HepG2 (cell line): Measurements from ENCODE around the gene C6orf132. TPM values are rescaled to one million over a fixed set of nuclear protein-coding genes. Genes with fewer than 3 reads are reported as not detected.

Experiments used
- ATAC-seq: fragments of 200-7000 bp; cut with Tn5 transposase; 3 replicates; pipeline ENCODE4 v1.9.1; 2020; ENCODE audit warnings: mild to moderate bottlenecking, moderate library complexity
- BruUV-seq: library from RNA; stranded (reverse); fragments of 400-500 nt; replicated peaks from 2 replicates; lab custom pipeline; 2021; lab: Mats Ljungman, UMichigan
- CTCF ChIA-PET: fragments of 300-600 bp; formaldehyde crosslinking; extraction: SDS; loops from one replicate; lab custom pipeline; 2021; ENCODE audit warnings: low total read pairs, inconsistent platforms, low intra/inter-chr PET ratio; lab: Yijun Ruan, JAX
- POLR2A ChIA-PET: fragments of 350-600 bp; sonication (Branson Sonifier 250); formaldehyde crosslinking; loops from one replicate; lab custom pipeline; 2020; ENCODE audit warnings: antibody characterized with exemption, inconsistent platforms; lab: Yijun Ruan, JAX
- DNase-seq: peaks from one replicate; pipeline ENCODE4 v3.0.0-alpha.2; 2015; ENCODE audit warnings: low spot score
- FAIRE-seq: peaks from 3 replicates; lab custom pipeline; 2011; peaks lifted over from hg19 to GRCh38; lab: Jason Lieb, UNC
- H2AFZ ChIP-seq: one replicate; pipeline ENCODE4 v1.6.1; 2011; ENCODE audit warnings: low read length, inconsistent platforms
- H3K27ac ChIP-seq: fragments of 300-600 bp; 3 replicates; pipeline ENCODE4 v1.8.0; 2011; ENCODE audit warnings: mixed run types, mild to moderate bottlenecking, mixed read lengths, low read length, inconsistent platforms; ENCODE audit not compliant: insufficient read depth; ENCODE audit errors: extremely low read length
- H3K27me3 ChIP-seq, 2 experiments: fragments of 200-600 bp in 1 of 2; 2 replicates in 1 of 2; 3 replicates in 1 of 2; pipeline versions ENCODE4 v1.6.0 to v1.8.0; 2011; ENCODE audit warnings: low read length in 2 of 2, mild to moderate bottlenecking in 2 of 2, moderate library complexity in 2 of 2, inconsistent platforms in 1 of 2; ENCODE audit not compliant: insufficient read depth in 2 of 2, control insufficient read depth in 1 of 2
- H3K36me3 ChIP-seq, 2 experiments: fragments of 200-600 bp in 1 of 2; replicated peaks in 1 of 2; 2 replicates in 1 of 2; 3 replicates in 1 of 2; pipeline versions ENCODE4 v1.5.1 to v1.8.0; 2011; ENCODE audit warnings: low read length in 2 of 2, inconsistent platforms in 1 of 2; ENCODE audit not compliant: insufficient read depth in 2 of 2, control insufficient read depth in 1 of 2
- H3K4me1 ChIP-seq: 2 replicates; pipeline ENCODE4 v1.5.1; 2012; ENCODE audit warnings: low read length, inconsistent platforms; ENCODE audit not compliant: insufficient read depth
- H3K4me2 ChIP-seq: 2 replicates; pipeline ENCODE4 v1.6.0; 2011; ENCODE audit warnings: low read depth, low read length, inconsistent platforms
- H3K4me3 ChIP-seq, 3 experiments: fragments of 200-600 bp in 1 of 3; sonication (generic), shearing (Covaris generic) in 1 of 3; replicated peaks in 1 of 3; 2 replicates each; pipeline ENCODE4 v1.5.1; 2011 to 2016; ENCODE audit warnings: low read length in 3 of 3, inconsistent platforms in 2 of 3, low read depth in 2 of 3, mild to moderate bottlenecking in 2 of 3, control low read depth in 1 of 3, mixed read lengths in 1 of 3; ENCODE audit not compliant: insufficient read depth in 1 of 3
- H3K79me2 ChIP-seq: one replicate; pipeline ENCODE4 v1.6.1; 2011; ENCODE audit warnings: low read length, inconsistent platforms; ENCODE audit not compliant: insufficient read depth
- H3K9ac ChIP-seq: 2 replicates; pipeline ENCODE4 v1.6.0; 2011; ENCODE audit warnings: mild to moderate bottlenecking, low read depth, low read length, inconsistent platforms; ENCODE audit not compliant: insufficient read depth
- H3K9me3 ChIP-seq: 2 replicates; pipeline ENCODE4 v1.5.1; 2012; ENCODE audit warnings: mild to moderate bottlenecking, low read length
- H4K20me1 ChIP-seq: 2 replicates; pipeline ENCODE4 v1.6.0; 2011; ENCODE audit warnings: inconsistent platforms, mild to moderate bottlenecking, low read length, moderate library complexity; ENCODE audit not compliant: insufficient read depth
- GABPB1 ChIP-seq: IDR thresholded peaks from 2 replicates; pipeline ENCODE4 v1.6.1; 2016; ENCODE audit warnings: mild to moderate bottlenecking, missing genetic modification reagents, moderate library complexity, missing compliant biosample characterization
- HDAC6 ChIP-seq: fragments of 200-600 bp; sonication (generic); IDR thresholded peaks from 2 replicates; pipeline ENCODE4 v1.7.0; 2017; ENCODE audit warnings: mild to moderate bottlenecking, antibody characterized with exemption, low read length, low read depth
- HMG20A ChIP-seq: IDR thresholded peaks from 2 replicates; pipeline ENCODE4 v1.6.1; 2016; ENCODE audit warnings: borderline replicate concordance
- MAFF ChIP-seq: IDR thresholded peaks from 2 replicates; pipeline ENCODE4 v1.6.1; 2011; ENCODE audit warnings: low read depth, low read length, improper control_type of control experiment
- MTA1 ChIP-seq: sonication (generic); formaldehyde crosslinking; IDR thresholded peaks from 2 replicates; pipeline ENCODE4 v1.4.0; 2020; ENCODE audit warnings: missing genetic modification reagents, mild to moderate bottlenecking, borderline replicate concordance
- RARG ChIP-seq: sonication (generic); formaldehyde crosslinking; IDR thresholded peaks from 2 replicates; pipeline ENCODE4 v1.4.0; 2020; ENCODE audit warnings: low read depth, mild to moderate bottlenecking, missing genetic modification reagents
- SPEN ChIP-seq: sonication (generic); formaldehyde crosslinking; IDR thresholded peaks from 2 replicates; pipeline ENCODE4 v1.5.1; 2020; ENCODE audit warnings: low read depth, mild to moderate bottlenecking, missing genetic modification reagents
- ZNF407 ChIP-seq: sonication (generic); formaldehyde crosslinking; IDR thresholded peaks from one replicate; pipeline ENCODE4 v1.5.1; 2020; ENCODE audit warnings: mild to moderate bottlenecking, missing genetic modification reagents; ENCODE audit errors: not compliant biosample characterization
- ZNF687 ChIP-seq: sonication (generic); formaldehyde crosslinking; IDR thresholded peaks from 2 replicates; pipeline ENCODE4 v1.5.1; 2020; ENCODE audit warnings: mild to moderate bottlenecking, missing genetic modification reagents, moderate library complexity
- WGBS: methylation state at CpG from one replicate; pipeline ENCODE4 v1.1.6; 2017; ENCODE audit warnings: low lambda C conversion rate; 5-methylcytosine and 5-hydroxymethylcytosine counted together
- in situ Hi-C: cut with HindIII; loops from 2 replicates; pipeline ENCODE4 v1.10.0; 2017; ENCODE audit warnings: low pct_unique_long_range_greater_than_20kb; ENCODE audit not compliant: extremely low pct_ligation_motif_present
- intact Hi-C: fragments of 100-400 bp; cut with micrococcal nuclease; formaldehyde crosslinking; loops from one replicate; pipeline ENCODE4 v1.10.0; 2022; ENCODE audit not compliant: unreplicated experiment
- polyA plus RNA-seq, 8 experiments: library from polyadenylated mRNA; depleted of rRNA in 3 of 8; stranded (reverse) in 7 of 8; unstranded in 1 of 8; fragments of >200 nt; fragmentation: Illumina TruSeq in 4 of 8; extraction: Trizol in 4 of 8; gene quantifications; 2 replicates each; pipeline versions ENCODE4 v1.2.1 to v1.2.3, GENCODE V29; 2011 to 2016; ENCODE audit warnings: low read depth in 4 of 8, missing spikeins in 1 of 8, mixed read lengths in 1 of 8; ENCODE audit not compliant: insufficient read depth in 1 of 8
- total RNA-seq, 5 experiments: library from RNA; depleted of rRNA; stranded (reverse); fragments of >200 nt; fragmentation: Illumina TruSeq; extraction: Trizol; gene quantifications; 2 replicates each; pipeline ENCODE4 v1.2.3, GENCODE V29; 2016; ENCODE audit warnings: low read depth in 1 of 5

C6orf132 gene
- total and polyA plus RNA-seq, 2 of the 13 experiments (the other 11 are each of a cell fraction or from before 2014, with no cell fraction given) = 0.78 to 3.0 TPM

GRCh38 chr6:42140756-42141602, 1.4 kb downstream of the C6orf132 start (continued):
- TF ChIP-seq ZNF407 (CRISPR knock-in tag) = peak; percentile 67
- peak; percentile 56; the same call in 1 of the 2 replicates for TF ChIP-seq MAFF

GRCh38 chr6:42140032-42140431, 2.4 kb downstream of the C6orf132 start:
- ATAC-seq = no peak
- CTCF ChIA-PET = no interaction called here
- no peak for TF ChIP-seq RARG (CRISPR knock-in tag)
- TF ChIP-seq SPEN (CRISPR knock-in tag) = no peak
- TF ChIP-seq HDAC6 = no peak
- 0 out of 2 replicates have a peak, but pooled peaks have one; percentile 45 for TF ChIP-seq MTA1
- TF ChIP-seq GABPB1 (CRISPR knock-in tag) = 0 out of 2 replicates have a peak, but pooled peaks have one; percentile 16
- TF ChIP-seq HMG20A (CRISPR knock-in tag) = no peak
- peak; percentile 25; the same call in 1 of the 2 replicates for TF ChIP-seq ZNF687 (CRISPR knock-in tag)

More at GRCh38 chr6:42140032-42140431, 2.4 kb downstream of the C6orf132 start:
- BruUV-seq = no TSS peak
- no peaks in the 10 kb centered on the region for H3K79me2 ChIP-seq
- H4K20me1 ChIP-seq = no peaks in the 10 kb centered on the region
- no peak for FAIRE-seq
- H3K4me1 ChIP-seq = peaks cover 69% of the 10 kb centered on the region
- H3K36me3 ChIP-seq = no peaks in the 10 kb centered on the region
- H3K27me3 ChIP-seq = no peaks in the 10 kb centered on the region; a peak in 1 of 5 replicates
- no peak overlapping the region for H3K4me2 ChIP-seq
- no peak overlapping the region for H3K27ac ChIP-seq
- 58% methylated on average over 5 of the region's 5 CpGs for WGBS
- DNase-seq = no peak
- no peak overlapping the region for H3K4me3 ChIP-seq
- no peak overlapping the region for H2AFZ ChIP-seq
- POLR2A ChIA-PET = interaction anchor here (0.8 to 4.1 kb wide), 2 partner anchors 33 to 41 kb away, joined by 3 to 23 read pairs; no protein-coding TSS in a partner anchor
- in situ Hi-C loops (no loop called here), intact Hi-C loops (no loop called here)
- H3K9me3 ChIP-seq = no peaks in the 10 kb centered on the region
- no peak overlapping the region for H3K9ac ChIP-seq
